ENCODE data around the gene PSMD2. TPM values are rescaled to one million over a fixed set of nuclear protein-coding genes. Genes with fewer than 3 reads are reported as not detected.

The PSMD2 gene
- total and polyA plus RNA-seq, 2 of the 8 experiments (the other 6 are each of a cell fraction or from before 2014, with no cell fraction given): 350 to 363 TPM

GRCh38 chr3:184311633-184312032 is 12.6 kb downstream of the PSMD2 start:
- H3K9ac ChIP-seq (replicated peaks in 1 of 4; ENCODE audit: extremely low read depth in 1 of 4, low read depth in 3 of 4, low read length in 3 of 4): no peak overlapping the region; a peak in 1 of 7 replicates
- POLR2A ChIA-PET (ENCODE audit: partially characterized antibody): interaction anchor here (0.8 to 12.3 kb wide), 5 partner anchors 9 to 27 kb away, joined by 3 to 148 read pairs (median 3); partner anchors contain the start of gene FAM131A
- H3K14ac ChIP-seq (ENCODE audit: insufficient read length): no peak overlapping the region
- TF ChIP-seq JUND (IDR thresholded peaks at IDR 0.05; ENCODE audit: low read length) (no peak), BACH1 (IDR thresholded peaks at IDR 0.05; ENCODE audit: low read length) (no peak), GTF2F1 (IDR thresholded peaks at IDR 0.05; ENCODE audit: borderline replicate concordance, low read depth, low read length) (no peak), EP300 (IDR thresholded peaks at IDR 0.05; ENCODE audit: borderline replicate concordance in 1 of 2, low read depth in 2 of 2, low read length in 2 of 2) (no peak), CHD2 (IDR thresholded peaks at IDR 0.05; ENCODE audit: low read length) (no peak), EZH2 (IDR thresholded peaks at IDR 0.05; ENCODE audit: low read depth, low read length, severe bottlenecking) (no peak), CEBPB (IDR thresholded peaks at IDR 0.05; ENCODE audit: low read depth, low read length) (no peak), POU5F1 (IDR thresholded peaks at IDR 0.05; ENCODE audit: low read depth, low read length) (no peak), ASH2L (IDR thresholded peaks at IDR 0.05; ENCODE audit: low read length) (no peak), FOSL1 (IDR thresholded peaks at IDR 0.05; ENCODE audit: insufficient read depth, low read depth, low read length) (no peak), SP1 (IDR thresholded peaks at IDR 0.05; ENCODE audit: low read depth, low read length) (no peak), SIN3A (conservative IDR thresholded peaks at IDR 0.05 in 1 of 2, IDR thresholded peaks at IDR 0.05 in 1 of 2; ENCODE audit: low read depth in 1 of 2, low read length in 2 of 2) (no peak), KDM4A (IDR thresholded peaks at IDR 0.05; ENCODE audit: low read depth, low read length, severe bottlenecking) (no peak), PHF8 (conservative IDR thresholded peaks at IDR 0.05; ENCODE audit: low read depth, low read length) (no peak), SIX5 (IDR thresholded peaks at IDR 0.05; ENCODE audit: low read depth, low read length) (no peak), CBX5 (IDR thresholded peaks at IDR 0.05; ENCODE audit: low read depth, low read length) (no peak)

More at GRCh38 chr3:184311633-184312032, 12.6 kb downstream of the PSMD2 start:
- Histone ChIP-seq H3K79me1 (ENCODE audit: low read depth, low read length) (0 out of 2 replicates have a peak, but pooled peaks cover under 1% of the 10 kb centered on the region), H2AFZ (ENCODE audit: low read length) (no peak overlapping the region), H4K20me1 (replicated peaks in 1 of 2; ENCODE audit: control insufficient read depth in 1 of 2, insufficient read depth in 2 of 2, low read length in 2 of 2) (peaks cover 12 to 13% of the 10 kb centered on the region in 2 experiments), H4K91ac (replicated peaks; ENCODE audit: insufficient read length, low read length) (no peak overlapping the region), H2BK20ac (ENCODE audit: low read length) (no peak overlapping the region), H2BK5ac (ENCODE audit: low read depth, low read length) (no peak overlapping the region), H3K79me2 (ENCODE audit: control insufficient read depth in 1 of 2, insufficient read depth in 2 of 2, low read length in 2 of 2) (peaks cover 20% of the 10 kb centered on the region in 2 experiments), H2AK5ac (ENCODE audit: low read depth, low read length) (no peak overlapping the region), H3K27me3 (replicated peaks in 1 of 4; ENCODE audit: control insufficient read depth in 3 of 4, extremely low read depth in 1 of 4, insufficient read depth in 3 of 4, low read length in 3 of 4) (no peaks in the 10 kb centered on the region), H3K23ac (ENCODE audit: insufficient read length) (no peak overlapping the region), H2BK15ac (ENCODE audit: low read length) (no peak overlapping the region), H3K9me3 (ENCODE audit: insufficient read depth in 2 of 2, low read depth in 1 of 2, low read length in 1 of 2) (no peaks in the 10 kb centered on the region), H3K4me1 (replicated peaks in 1 of 4; ENCODE audit: control insufficient read depth in 3 of 4, insufficient read depth in 4 of 4, low read length in 3 of 4) (peaks cover 3 to 7% (median 5%) of the 10 kb centered on the region in 4 experiments), H3K56ac (replicated peaks; ENCODE audit: insufficient read length, low read depth, low read length) (no peak overlapping the region), H2BK12ac (ENCODE audit: low read depth, low read length) (no peak overlapping the region), H4K8ac (ENCODE audit: extremely low read depth, insufficient read depth, low read length) (no peak overlapping the region), H4K5ac (ENCODE audit: insufficient read length, low read depth, low read length) (no peak overlapping the region), H3K36me3 (ENCODE audit: control insufficient read depth in 2 of 4, insufficient read depth in 4 of 4, low read length in 3 of 4) (peaks cover 14 to 28% (median 18%) of the 10 kb centered on the region in 4 experiments), H3K4ac (replicated peaks; ENCODE audit: insufficient read length, low read depth, low read length) (no peak overlapping the region), H3K27ac (ENCODE audit: low read depth, low read length) (no peak overlapping the region), H2BK120ac (replicated peaks; ENCODE audit: low read depth, low read length) (no peak overlapping the region), H3K4me2 (ENCODE audit: insufficient read depth in 1 of 2, low read depth in 2 of 2, low read length in 2 of 2) (no peak overlapping the region), H3K4me3 (ENCODE audit: extremely low read depth in 1 of 4, insufficient read depth in 2 of 4, low read depth in 3 of 4, low read length in 4 of 4) (no peak overlapping the region), H3K18ac (ENCODE audit: extremely low read depth, low read length) (no peak overlapping the region), H3K23me2 (ENCODE audit: low read depth, low read length) (no peaks in the 10 kb centered on the region; the same call in 1 of the 2 replicates)
- DNase-seq (ENCODE audit: low read depth in 1 of 2, low spot score in 2 of 2) (no peak), FAIRE-seq (no peak)
- CTCF ChIA-PET (ENCODE audit: partially characterized antibody): interaction anchor here (0.6 to 1.1 kb wide), 4 partner anchors 11 to 112 kb away, joined by 3 to 4 read pairs (median 3); no protein-coding TSS in a partner anchor

All from H1 (cell line).